ENCODE measurements around the gene JAM3. TPM values are rescaled to one million over a fixed set of nuclear protein-coding genes. Genes with fewer than 3 reads are reported as not detected.
"Not testable (repeated sequence)": the region's sequence is repeated elsewhere in the genome, so short reads cannot be mapped to it uniquely, and the experiment has no call there.

The JAM3 gene
- total RNA-seq, 4 donors from 2014 or later: 13.3 to 36.0 (median 16.8) TPM

- no peaks in the 10 kb centered on the region for H3K9me3 ChIP-seq
- H3K4me3 ChIP-seq (replicated peaks in 1 of 3): no peak overlapping the region
- 68 to 79% methylated on average over 4 of the region's 4 CpGs for WGBS, 2 donors
- no peaks in the 10 kb centered on the region for H3K4me1 ChIP-seq
- TF ChIP-seq CTCF (IDR thresholded peaks at IDR 0.05) (no peak), POLR2A (IDR thresholded peaks at IDR 0.05) (no peak)
- no peak for DNase-seq
- intact Hi-C loops (cut with DNase I): no loop called here
- no peak overlapping the region for H3K27ac ChIP-seq
- no peaks in the 10 kb centered on the region for H3K36me3 ChIP-seq
- no peaks in the 10 kb centered on the region for H3K27me3 ChIP-seq
Observed at GRCh38 chr11:134074346-134074745, 5.5 kb downstream of the JAM3 start.

- no peak for TF ChIP-seq POLR2A (IDR thresholded peaks at IDR 0.05)
- TF ChIP-seq CTCF (IDR thresholded peaks at IDR 0.05): no peak
- Histone ChIP-seq H3K27ac (no peak overlapping the region), H3K36me3 (no peaks in the 10 kb centered on the region), H3K4me3 (replicated peaks in 1 of 3) (no peak overlapping the region), H3K27me3 (no peaks in the 10 kb centered on the region), H3K4me1 (no peaks in the 10 kb centered on the region), H3K9me3 (no peaks in the 10 kb centered on the region)
- 76 to 79% methylated on average over 1 of the region's 1 CpG for WGBS, 2 donors
- intact Hi-C loops (cut with DNase I): no loop called here
- no peak for DNase-seq
Observed at GRCh38 chr11:134074766-134075165, 5.9 kb downstream of the JAM3 start.

- WGBS, 2 donors: 62 to 80% methylated on average over 5 of the region's 5 CpGs
- no peaks in the 10 kb centered on the region for H3K9me3 ChIP-seq
- DNase-seq: no peak
- no peaks in the 10 kb centered on the region for H3K27me3 ChIP-seq
- TF ChIP-seq POLR2A (IDR thresholded peaks at IDR 0.05) (no peak), CTCF (IDR thresholded peaks at IDR 0.05) (no peak)
- H3K4me3 ChIP-seq (replicated peaks in 1 of 3): no peak overlapping the region
- no peaks in the 10 kb centered on the region for H3K4me1 ChIP-seq
- intact Hi-C loops (cut with DNase I): no loop called here
- H3K27ac ChIP-seq: no peak overlapping the region
- H3K36me3 ChIP-seq: no peaks in the 10 kb centered on the region
Observed at GRCh38 chr11:134079317-134079716, 10.4 kb downstream of the JAM3 start.

GRCh38 chr11:134081258-134081657, 12.4 kb downstream of the JAM3 start:
- H3K4me3 ChIP-seq (replicated peaks in 1 of 3); H3K4me1 ChIP-seq; H3K27ac ChIP-seq; H3K27me3 ChIP-seq; H3K36me3 ChIP-seq; DNase-seq; H3K9me3 ChIP-seq; intact Hi-C loops (cut with DNase I): not testable (repeated sequence)
- WGBS, 2 donors: 100% methylated on average over 1 to 3 of the region's 3 CpGs

GRCh38 chr11:134082990-134083389, 14.1 kb downstream of the JAM3 start:
- 81 to 86% methylated on average over 2 of the region's 2 CpGs for WGBS, 2 donors
- Histone ChIP-seq H3K36me3 (no peaks in the 10 kb centered on the region), H3K27ac (no peak overlapping the region), H3K27me3 (no peaks in the 10 kb centered on the region), H3K4me3 (replicated peaks in 1 of 3) (no peak overlapping the region), H3K9me3 (no peaks in the 10 kb centered on the region), H3K4me1 (no peaks in the 10 kb centered on the region)
- intact Hi-C loops (cut with DNase I): no loop called here
- TF ChIP-seq CTCF (IDR thresholded peaks at IDR 0.05) (no peak), POLR2A (IDR thresholded peaks at IDR 0.05) (no peak)
- no peak for DNase-seq

GRCh38 chr11:134086376-134086775, 17.5 kb downstream of the JAM3 start:
- H3K4me3 ChIP-seq (replicated peaks in 1 of 3): no peak overlapping the region

GRCh38 chr11:134092006-134092405, 23.1 kb downstream of the JAM3 start:
- H3K27ac ChIP-seq; H3K4me1 ChIP-seq; H3K27me3 ChIP-seq; DNase-seq; H3K36me3 ChIP-seq; H3K9me3 ChIP-seq; intact Hi-C loops (cut with DNase I); H3K4me3 ChIP-seq (replicated peaks in 1 of 3): not testable (repeated sequence)
- WGBS, 2 donors: 82 to 85% methylated on average over 9 of the region's 9 CpGs

More at GRCh38 chr11:134086376-134086775, 17.5 kb downstream of the JAM3 start:
- Histone ChIP-seq H3K9me3 (no peaks in the 10 kb centered on the region), H3K36me3 (no peaks in the 10 kb centered on the region), H3K4me1 (no peaks in the 10 kb centered on the region), H3K27me3 (no peaks in the 10 kb centered on the region), H3K27ac (no peak overlapping the region)
- DNase-seq: no peak
- 74% methylated on average over 2 of the region's 2 CpGs for WGBS, 2 donors
- intact Hi-C loops (cut with DNase I): no loop called here
- TF ChIP-seq CTCF (IDR thresholded peaks at IDR 0.05) (no peak), POLR2A (IDR thresholded peaks at IDR 0.05) (no peak)
